ENCODE measurements around the gene OTOP3. TPM values are rescaled to one million over a fixed set of nuclear protein-coding genes. Genes with fewer than 3 reads are reported as not detected.

Gene OTOP3
- total RNA-seq, 1 donor from 2014 or later: 0.80 TPM

- no peaks in the 10 kb centered on the region for H3K36me3 Mint-ChIP-seq
- DNase-seq (ENCODE audit: extremely low spot score, unreplicated experiment): peak; percentile 85
- TF ChIP-seq CTCF (conservative IDR thresholded peaks at IDR 0.05): peak; percentile 92
- H3K9me3 Mint-ChIP-seq: no peaks in the 10 kb centered on the region
- no peaks in the 10 kb centered on the region for H3K4me1 Mint-ChIP-seq (ENCODE audit: unreplicated experiment)
- peak overlapping the region; percentile 71 for H3K4me3 Mint-ChIP-seq
- no peak overlapping the region for H3K27ac Mint-ChIP-seq
- H3K27me3 Mint-ChIP-seq: peaks cover 70% of the 10 kb centered on the region
These were observed 12.0 kb upstream of the OTOP3 start for GRCh38 chr17:74923538-74924249.

- Mint-ChIP-seq H3K9me3 (no peaks in the 10 kb centered on the region), H3K4me3 (peak within 1 kb of the TSS; percentile 71)
- DNase-seq (ENCODE audit: extremely low spot score, unreplicated experiment): no peak
These were observed 11.3 kb upstream of the OTOP3 start, which contains the start of gene OTOP2 for GRCh38 chr17:74924250-74924948. Gene OTOP2 (plus strand): TSS chr17:74924273. CDS start chr17:74924633, 360 bp downstream.

GRCh38 chr17:74925242-74925641 is 10.5 kb upstream of the OTOP3 start:
- Mint-ChIP-seq H3K27me3 (peaks cover 80% of the 10 kb centered on the region), H3K4me3 (no peak overlapping the region), H3K27ac (no peak overlapping the region), H3K36me3 (no peaks in the 10 kb centered on the region), H3K4me1 (ENCODE audit: unreplicated experiment) (no peaks in the 10 kb centered on the region), H3K9me3 (no peaks in the 10 kb centered on the region)
- no peak for DNase-seq (ENCODE audit: extremely low spot score, unreplicated experiment)
- no peak for TF ChIP-seq CTCF (conservative IDR thresholded peaks at IDR 0.05)

More at GRCh38 chr17:74924250-74924948, 11.3 kb upstream of the OTOP3 start, which contains the start of gene OTOP2:
- H3K36me3 Mint-ChIP-seq: no peaks in the 10 kb centered on the region
- no peak within 1 kb of the TSS for H3K27ac Mint-ChIP-seq
- no peaks in the 10 kb centered on the region for H3K4me1 Mint-ChIP-seq (ENCODE audit: unreplicated experiment)
- TF ChIP-seq CTCF (conservative IDR thresholded peaks at IDR 0.05): no peak
- peaks cover 72% of the 10 kb centered on the region for H3K27me3 Mint-ChIP-seq

GRCh38 chr17:74928786-74929185 is 6.9 kb upstream of the OTOP3 start:
- no peak overlapping the region for H3K27ac Mint-ChIP-seq
- no peak for DNase-seq (ENCODE audit: extremely low spot score, unreplicated experiment)
- no peak overlapping the region for H3K4me3 Mint-ChIP-seq
- H3K36me3 Mint-ChIP-seq: no peaks in the 10 kb centered on the region
- H3K27me3 Mint-ChIP-seq: peaks cover 99% of the 10 kb centered on the region
- H3K9me3 Mint-ChIP-seq: no peaks in the 10 kb centered on the region
- no peak for TF ChIP-seq CTCF (conservative IDR thresholded peaks at IDR 0.05)
- no peaks in the 10 kb centered on the region for H3K4me1 Mint-ChIP-seq (ENCODE audit: unreplicated experiment)

GRCh38 chr17:74930535-74931036 is 5.1 kb upstream of the OTOP3 start:
- DNase-seq (ENCODE audit: extremely low spot score, unreplicated experiment): no peak
- Mint-ChIP-seq H3K27me3 (peaks cover 98% of the 10 kb centered on the region), H3K36me3 (no peaks in the 10 kb centered on the region), H3K27ac (no peak overlapping the region), H3K4me1 (ENCODE audit: unreplicated experiment) (no peaks in the 10 kb centered on the region), H3K9me3 (no peaks in the 10 kb centered on the region), H3K4me3 (no peak overlapping the region)
- TF ChIP-seq CTCF (conservative IDR thresholded peaks at IDR 0.05): no peak
